Fibroblast of lung (primary cell): ENCODE data around the gene CRACR2B.

Source experiments
- EZH2 ChIP-seq: IDR thresholded peaks from 2 replicates; pipeline ENCODE4 v1.5.1; 2012; ENCODE audit warnings: low read length, control low read depth, mild to moderate bottlenecking; ENCODE audit errors: missing control alignments
- TF ChIP-seq, protein P1 (sequence below), 2 donors: IDR thresholded peaks in 1 of 2; conservative IDR thresholded peaks in 1 of 2; 1 replicate in 1 of 2; 2 replicates in 1 of 2; pipeline ENCODE4 v1.5.1; 2011 to 2012; ENCODE audit warnings: low read length in 2 of 2, control low read depth in 1 of 2, inconsistent platforms in 1 of 2, low read depth in 1 of 2, mild to moderate bottlenecking in 1 of 2

- TF ChIP-seq EZH2 = no peak
- TF ChIP-seq, protein P1, sequence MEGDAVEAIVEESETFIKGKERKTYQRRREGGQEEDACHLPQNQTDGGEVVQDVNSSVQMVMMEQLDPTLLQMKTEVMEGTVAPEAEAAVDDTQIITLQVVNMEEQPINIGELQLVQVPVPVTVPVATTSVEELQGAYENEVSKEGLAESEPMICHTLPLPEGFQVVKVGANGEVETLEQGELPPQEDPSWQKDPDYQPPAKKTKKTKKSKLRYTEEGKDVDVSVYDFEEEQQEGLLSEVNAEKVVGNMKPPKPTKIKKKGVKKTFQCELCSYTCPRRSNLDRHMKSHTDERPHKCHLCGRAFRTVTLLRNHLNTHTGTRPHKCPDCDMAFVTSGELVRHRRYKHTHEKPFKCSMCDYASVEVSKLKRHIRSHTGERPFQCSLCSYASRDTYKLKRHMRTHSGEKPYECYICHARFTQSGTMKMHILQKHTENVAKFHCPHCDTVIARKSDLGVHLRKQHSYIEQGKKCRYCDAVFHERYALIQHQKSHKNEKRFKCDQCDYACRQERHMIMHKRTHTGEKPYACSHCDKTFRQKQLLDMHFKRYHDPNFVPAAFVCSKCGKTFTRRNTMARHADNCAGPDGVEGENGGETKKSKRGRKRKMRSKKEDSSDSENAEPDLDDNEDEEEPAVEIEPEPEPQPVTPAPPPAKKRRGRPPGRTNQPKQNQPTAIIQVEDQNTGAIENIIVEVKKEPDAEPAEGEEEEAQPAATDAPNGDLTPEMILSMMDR (conservative IDR thresholded peaks at IDR 0.05 in 1 of 2, IDR thresholded peaks at IDR 0.05 in 1 of 2; ENCODE audit: low read depth in 1 of 2, low read length in 2 of 2) = no peak
These were observed 46.0 kb downstream of the CRACR2B start for GRCh38 chr11:873706-874105.
